Caco-2 (cell line): ENCODE data around the gene CDR2. TPM values are rescaled to one million over a fixed set of nuclear protein-coding genes. Genes with fewer than 3 reads are reported as not detected.
"Not testable (repeated sequence)": the region's sequence is repeated elsewhere in the genome, so short reads cannot be mapped to it uniquely, and the experiment has no call there.

Experiments
- BruUV-seq: library from RNA; stranded (reverse); fragments of 400-500 nt; replicated peaks from 2 replicates; lab custom pipeline; 2021; lab: Mats Ljungman, UMichigan
- CTCF ChIA-PET: fragments of 300-600 bp; sonication (Branson Sonifier 250); formaldehyde crosslinking; loops from one replicate; lab custom pipeline; 2022; ENCODE audit warnings: antibody characterized with exemption; lab: Charles Lee
- POLR2A ChIA-PET: fragments of 300-600 bp; sonication (Branson Sonifier 250); formaldehyde crosslinking; loops from one replicate; lab custom pipeline; 2022; ENCODE audit warnings: antibody characterized with exemption; lab: Charles Lee
- DNase-seq, 2 experiments: peaks; one replicate each; pipeline versions ENCODE4 v3.0.0 to v3.0.0-alpha.2; 2020 to 2022
- H3K27me3 ChIP-seq: replicated peaks from 2 replicates; pipeline ENCODE4 v1.6.0; 2011; ENCODE audit warnings: low read length; ENCODE audit not compliant: control insufficient read depth, insufficient read depth
- H3K36me3 ChIP-seq: 2 replicates; pipeline ENCODE4 v1.5.1; 2011; ENCODE audit warnings: low read length; ENCODE audit not compliant: control insufficient read depth, insufficient read depth
- H3K4me1 ChIP-seq: fragments of 250-450 bp; sonication (Bioruptor Pico); 2 replicates; pipeline ENCODE4 v1.5.1; 2020; ENCODE audit warnings: mild to moderate bottlenecking
- H3K4me3 ChIP-seq: 2 replicates; pipeline ENCODE4 v1.5.1; 2011; ENCODE audit warnings: low read depth, mild to moderate bottlenecking, control low read depth, low read length
- H3K9me3 ChIP-seq: fragments of 250-450 bp; sonication (Bioruptor Pico); 2 replicates; pipeline ENCODE4 v1.5.1; 2020; ENCODE audit warnings: mild to moderate bottlenecking, moderate library complexity
- H3K27ac Mint-ChIP-seq: one replicate; pipeline ENCODE4 v1.8.0; 2022; ENCODE audit warnings: mixed read lengths; ENCODE audit not compliant: unreplicated experiment
- H3K27me3 Mint-ChIP-seq: one replicate; pipeline ENCODE4 v1.8.0; 2022; ENCODE audit warnings: mixed read lengths; ENCODE audit not compliant: insufficient read depth, unreplicated experiment
- H3K36me3 Mint-ChIP-seq: one replicate; pipeline ENCODE4 v1.8.0; 2022; ENCODE audit warnings: mild to moderate bottlenecking, mixed read lengths; ENCODE audit not compliant: insufficient read depth, unreplicated experiment
- H3K4me1 Mint-ChIP-seq: one replicate; pipeline ENCODE4 v1.8.0; 2022; ENCODE audit warnings: low read depth, mixed read lengths; ENCODE audit not compliant: unreplicated experiment
- H3K4me3 Mint-ChIP-seq: one replicate; pipeline ENCODE4 v1.8.0; 2022; ENCODE audit warnings: mild to moderate bottlenecking, moderate library complexity, mixed read lengths; ENCODE audit not compliant: unreplicated experiment
- H3K9me3 Mint-ChIP-seq: one replicate; pipeline ENCODE4 v1.8.0; 2022; ENCODE audit warnings: mixed read lengths; ENCODE audit not compliant: unreplicated experiment
- CTCF ChIP-seq, 2 experiments: fragments of 200-600 bp in 1 of 2; IDR thresholded peaks; 1 replicate in 1 of 2; 2 replicates in 1 of 2; pipeline versions ENCODE4 v1.5.1 to v1.8.0; 2011 to 2022; ENCODE audit warnings: antibody characterized with exemption in 1 of 2, control low read depth in 1 of 2, inconsistent platforms in 1 of 2, low read depth in 1 of 2, low read length in 1 of 2, mild to moderate bottlenecking in 1 of 2, moderate library complexity in 1 of 2; ENCODE audit not compliant: insufficient read depth in 1 of 2, severe bottlenecking in 1 of 2, unreplicated experiment in 1 of 2
- intact Hi-C: fragments of 100-400 bp; cut with micrococcal nuclease; formaldehyde crosslinking; loops from one replicate; pipeline ENCODE4 v1.10.0; 2022; ENCODE audit not compliant: unreplicated experiment
- total RNA-seq: library from RNA; stranded (reverse); gene quantifications from 2 replicates; pipeline ENCODE4 v1.2.3, GENCODE V29; 2022

CDR2 gene
- total RNA-seq, 1 experiment from 2014 or later, result 24.3 TPM

DNA sequence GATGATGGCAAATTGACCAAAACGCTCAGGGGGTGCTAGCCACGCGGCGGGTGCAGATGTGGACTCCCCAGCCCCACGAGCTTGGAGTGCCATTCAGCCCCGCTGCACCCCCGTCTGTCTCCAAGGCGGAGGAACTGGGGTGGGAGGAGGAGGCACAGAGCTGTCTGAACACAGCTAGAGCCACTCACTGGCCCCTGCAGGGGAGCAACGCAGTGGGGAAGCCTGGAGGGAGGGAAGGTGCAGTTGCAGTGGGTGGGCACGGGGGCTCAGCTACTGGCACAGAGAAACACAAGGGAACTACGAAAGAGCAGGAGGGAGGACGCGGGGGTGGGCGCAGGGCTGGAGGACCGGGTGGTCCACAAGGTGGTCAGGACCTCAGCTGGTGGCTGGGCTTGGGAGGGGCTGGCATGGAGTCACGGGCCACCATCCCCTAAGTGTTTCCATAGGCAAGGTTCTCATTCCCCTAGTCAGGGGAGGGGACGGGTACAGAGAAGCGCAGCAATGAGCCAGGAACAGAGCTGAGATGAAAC lies 46.3 kb upstream of the CDR2 start:
- intact Hi-C loops, result no loop called here
- Histone ChIP-seq H3K27me3 (no peaks in the 10 kb centered on the region), H3K4me3 (no peak overlapping the region), H3K9me3 (no peaks in the 10 kb centered on the region), H3K4me1 (no peaks in the 10 kb centered on the region), H3K36me3 (no peaks in the 10 kb centered on the region)
- Mint-ChIP-seq H3K27me3 (no peaks in the 10 kb centered on the region), H3K36me3 (peaks cover 10% of the 10 kb centered on the region), H3K4me3 (no peak overlapping the region), H3K27ac (no peak overlapping the region), H3K9me3 (peaks cover 9% of the 10 kb centered on the region), H3K4me1 (no peaks in the 10 kb centered on the region)
- no peak for TF ChIP-seq CTCF (IDR thresholded peaks at IDR 0.05; ENCODE audit: insufficient read depth in 1 of 2, low read depth in 1 of 2, low read length in 1 of 2, severe bottlenecking in 1 of 2, unreplicated experiment in 1 of 2)
- ChIA-PET POLR2A (no interaction called here), CTCF (no interaction called here)
- no peak for DNase-seq
- BruUV-seq, result no TSS peak

- intact Hi-C loops, result no loop called here
- peaks cover 9% of the 10 kb centered on the region for H3K9me3 Mint-ChIP-seq
- H3K27ac Mint-ChIP-seq, result no peak overlapping the region
- H3K27me3 Mint-ChIP-seq, result no peaks in the 10 kb centered on the region
- ChIA-PET CTCF (no interaction called here), POLR2A (no interaction called here)
- H3K9me3 ChIP-seq, result no peaks in the 10 kb centered on the region
- no peak for DNase-seq
- no peaks in the 10 kb centered on the region for H3K4me1 Mint-ChIP-seq
- H3K36me3 Mint-ChIP-seq, result peaks cover 10% of the 10 kb centered on the region
- H3K27me3 ChIP-seq, result no peaks in the 10 kb centered on the region
- H3K4me1 ChIP-seq, result no peaks in the 10 kb centered on the region
- TF ChIP-seq CTCF (IDR thresholded peaks at IDR 0.05; ENCODE audit: insufficient read depth in 1 of 2, low read depth in 1 of 2, low read length in 1 of 2, severe bottlenecking in 1 of 2, unreplicated experiment in 1 of 2), result no peak
- no peaks in the 10 kb centered on the region for H3K36me3 ChIP-seq
- BruUV-seq, result no TSS peak
- no peak overlapping the region for H3K4me3 Mint-ChIP-seq
- no peak overlapping the region for H3K4me3 ChIP-seq
These were observed 45.5 kb upstream of the CDR2 start for GRCh38 chr16:22419908-22420307.

DNA sequence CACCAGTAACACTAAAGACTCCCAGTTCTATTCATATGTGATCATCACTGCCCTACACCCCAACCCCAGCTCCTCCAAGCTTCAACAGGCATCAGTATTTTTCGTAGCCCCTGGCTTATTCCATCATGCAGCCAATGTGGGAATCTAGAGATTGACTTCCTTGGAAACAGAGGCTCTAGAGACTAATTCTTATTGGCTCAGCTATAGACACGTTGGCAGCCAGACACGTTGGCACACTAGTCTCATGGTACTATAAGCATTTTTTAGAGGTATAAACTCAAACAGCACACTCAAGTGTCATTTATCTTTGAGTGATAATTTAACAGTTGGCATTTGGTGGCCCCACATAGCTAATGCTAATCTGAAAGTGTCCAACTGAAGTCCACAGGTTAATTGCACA lies 44.4 kb upstream of the CDR2 start:
- DNase-seq, result no peak
- ChIA-PET POLR2A (no interaction called here), CTCF (no interaction called here)
- Mint-ChIP-seq H3K27me3 (no peaks in the 10 kb centered on the region), H3K36me3 (peaks cover 11% of the 10 kb centered on the region), H3K9me3 (peaks cover 8% of the 10 kb centered on the region), H3K4me1 (no peaks in the 10 kb centered on the region), H3K4me3 (no peak overlapping the region), H3K27ac (no peak overlapping the region)
- Histone ChIP-seq H3K9me3 (no peaks in the 10 kb centered on the region), H3K36me3 (no peaks in the 10 kb centered on the region), H3K4me1 (no peaks in the 10 kb centered on the region), H3K27me3 (no peaks in the 10 kb centered on the region), H3K4me3 (no peak overlapping the region)
- intact Hi-C loops, result no loop called here
- no peak for TF ChIP-seq CTCF (IDR thresholded peaks at IDR 0.05; ENCODE audit: insufficient read depth in 1 of 2, low read depth in 1 of 2, low read length in 1 of 2, severe bottlenecking in 1 of 2, unreplicated experiment in 1 of 2)
- no TSS peak for BruUV-seq

- POLR2A ChIA-PET, H3K4me1 Mint-ChIP-seq, H3K27ac Mint-ChIP-seq: not testable (repeated sequence)
These were observed 43.4 kb upstream of the CDR2 start for GRCh38 chr16:22417798-22418197.

More at GRCh38 chr16:22417798-22418197, 43.4 kb upstream of the CDR2 start:
- H3K9me3 ChIP-seq, H3K9me3 Mint-ChIP-seq, H3K4me3 Mint-ChIP-seq, H3K4me3 ChIP-seq, H3K27me3 Mint-ChIP-seq, H3K4me1 ChIP-seq, intact Hi-C loops, H3K36me3 ChIP-seq, BruUV-seq, DNase-seq, H3K27me3 ChIP-seq, CTCF ChIA-PET: not testable (repeated sequence)
- H3K36me3 Mint-ChIP-seq, result peaks cover 12% of the 10 kb centered on the region
